H1 (cell line): ENCODE data around the gene DYNLL2. TPM values are rescaled to one million over a fixed set of nuclear protein-coding genes. Genes with fewer than 3 reads are reported as not detected.

ENCODE experiments used
- CTCF ChIA-PET: fragments of 300-600 bp; sonication (Branson Sonifier 250); formaldehyde crosslinking; loops from one replicate; lab custom pipeline; 2021; ENCODE audit not compliant: partially characterized antibody; lab: Charles Lee
- POLR2A ChIA-PET: fragments of 300-600 bp; sonication (Branson Sonifier 250); formaldehyde crosslinking; loops from one replicate; lab custom pipeline; 2021; ENCODE audit warnings: inconsistent platforms; ENCODE audit not compliant: partially characterized antibody; lab: Charles Lee
- DNase-seq, 2 experiments: peaks; one replicate each; pipeline versions ENCODE4 v3.0.0 to v3.0.0-alpha.2; 2010 to 2022; ENCODE audit warnings: low spot score in 2 of 2, low read depth in 1 of 2, mixed read lengths in 1 of 2
- FAIRE-seq: peaks from 2 replicates; lab custom pipeline; 2011; peaks lifted over from hg19 to GRCh38; lab: Jason Lieb, UNC
- H2AFZ ChIP-seq: 2 replicates; pipeline ENCODE4 v1.8.1; 2012; ENCODE audit warnings: low read length, inconsistent platforms
- H2AK5ac ChIP-seq: 2 replicates; pipeline ENCODE4 v1.6.1; 2013; ENCODE audit warnings: low read depth, low read length
- H2BK120ac ChIP-seq: replicated peaks from 2 replicates; pipeline ENCODE3; 2013; ENCODE audit warnings: low read depth, low read length, inconsistent platforms
- H2BK12ac ChIP-seq: 2 replicates; pipeline ENCODE4 v1.6.1; 2013; ENCODE audit warnings: low read depth, low read length
- H2BK15ac ChIP-seq: 2 replicates; pipeline ENCODE4 v1.6.1; 2013; ENCODE audit warnings: low read length
- H2BK20ac ChIP-seq: 2 replicates; pipeline ENCODE4 v1.6.1; 2013; ENCODE audit warnings: low read length
- H2BK5ac ChIP-seq: 2 replicates; pipeline ENCODE4 v1.6.1; 2013; ENCODE audit warnings: low read depth, low read length
- H3K14ac ChIP-seq: 2 replicates; pipeline ENCODE4 v1.6.1; 2013; ENCODE audit warnings: inconsistent platforms; ENCODE audit not compliant: insufficient read length
- H3K18ac ChIP-seq: 2 replicates; pipeline ENCODE4 v1.6.1; 2013; ENCODE audit warnings: low read length; ENCODE audit errors: extremely low read depth
- H3K23ac ChIP-seq: 2 replicates; pipeline ENCODE4 v1.6.1; 2013; ENCODE audit warnings: inconsistent platforms; ENCODE audit not compliant: insufficient read length
- H3K23me2 ChIP-seq: 2 replicates; pipeline ENCODE4 v1.6.1; 2013; ENCODE audit warnings: low read depth, low read length
- H3K27ac ChIP-seq: 2 replicates; pipeline ENCODE4 v1.6.1; 2011; ENCODE audit warnings: low read depth, low read length, inconsistent platforms
- H3K27me3 ChIP-seq, 4 experiments: replicated peaks in 1 of 4; 1 replicate in 1 of 4; 2 replicates in 3 of 4; pipeline versions ENCODE4 v1.6.1 to v1.8.1; 2011 to 2013; ENCODE audit warnings: low read length in 3 of 4, mild to moderate bottlenecking in 3 of 4, inconsistent platforms in 2 of 4, mixed read lengths in 2 of 4, moderate library complexity in 1 of 4; ENCODE audit not compliant: control insufficient read depth in 3 of 4, insufficient read depth in 3 of 4; ENCODE audit errors: extremely low read depth in 1 of 4
- H3K36me3 ChIP-seq, 4 experiments: 2 replicates each; pipeline versions ENCODE4 v1.6.1 to v1.8.1; 2011 to 2013; ENCODE audit warnings: mild to moderate bottlenecking in 4 of 4, low read length in 3 of 4, moderate library complexity in 2 of 4, control low read depth in 1 of 4, inconsistent platforms in 1 of 4; ENCODE audit not compliant: insufficient read depth in 4 of 4, control insufficient read depth in 2 of 4
- H3K4ac ChIP-seq: replicated peaks from 2 replicates; pipeline ENCODE3; 2013; ENCODE audit warnings: low read length, low read depth, mixed read lengths, inconsistent platforms; ENCODE audit not compliant: insufficient read length
- H3K4me1 ChIP-seq, 4 experiments: replicated peaks in 1 of 4; 1 replicate in 1 of 4; 2 replicates in 3 of 4; pipeline versions ENCODE4 v1.6.1 to v1.8.1; 2011 to 2013; ENCODE audit warnings: low read length in 3 of 4, inconsistent platforms in 2 of 4, mixed read lengths in 1 of 4; ENCODE audit not compliant: insufficient read depth in 4 of 4, control insufficient read depth in 3 of 4
- H3K4me2 ChIP-seq, 2 experiments: 2 replicates each; pipeline versions ENCODE4 v1.6.1 to v1.8.1; 2011 to 2013; ENCODE audit warnings: low read depth in 2 of 2, low read length in 2 of 2, control low read depth in 1 of 2, inconsistent platforms in 1 of 2, mild to moderate bottlenecking in 1 of 2; ENCODE audit not compliant: insufficient read depth in 1 of 2
- H3K4me3 ChIP-seq, 4 experiments: fragments of 200-600, 300-600 bp in 1 of 4; sonication (generic), shearing (Covaris generic), sonication (Bioruptor Twin) in 1 of 4; 2 replicates each; pipeline versions ENCODE4 v1.5.1 to v1.8.1; 2011 to 2016; ENCODE audit warnings: low read length in 4 of 4, low read depth in 3 of 4, control low read depth in 2 of 4, inconsistent platforms in 2 of 4, mild to moderate bottlenecking in 2 of 4, mixed read lengths in 1 of 4, moderate library complexity in 1 of 4; ENCODE audit not compliant: insufficient read depth in 2 of 4; ENCODE audit errors: extremely low read depth in 1 of 4
- H3K56ac ChIP-seq: replicated peaks from 2 replicates; pipeline ENCODE3; 2013; ENCODE audit warnings: low read depth, mild to moderate bottlenecking, mixed read lengths, low read length, inconsistent platforms; ENCODE audit not compliant: insufficient read length
- H3K79me1 ChIP-seq: 2 replicates; pipeline ENCODE4 v1.6.1; 2013; ENCODE audit warnings: low read depth, low read length, control low read depth
- H3K79me2 ChIP-seq, 2 experiments: 2 replicates each; pipeline versions ENCODE4 v1.6.1 to v1.8.1; 2012 to 2013; ENCODE audit warnings: low read length in 2 of 2, mild to moderate bottlenecking in 2 of 2, inconsistent platforms in 1 of 2; ENCODE audit not compliant: insufficient read depth in 2 of 2, control insufficient read depth in 1 of 2
- H3K9ac ChIP-seq, 4 experiments: replicated peaks in 1 of 4; 1 replicate in 1 of 4; 2 replicates in 3 of 4; pipeline versions ENCODE4 v1.6.1 to v1.8.1; 2011 to 2013; ENCODE audit warnings: low read depth in 3 of 4, low read length in 3 of 4, control low read depth in 2 of 4, mild to moderate bottlenecking in 2 of 4, moderate library complexity in 2 of 4, inconsistent platforms in 1 of 4; ENCODE audit errors: extremely low read depth in 1 of 4
- H3K9me3 ChIP-seq, 2 experiments: 2 replicates each; pipeline versions ENCODE4 v1.6.1 to v1.8.1; 2012 to 2013; ENCODE audit warnings: mild to moderate bottlenecking in 2 of 2, moderate library complexity in 2 of 2, control low read depth in 1 of 2, inconsistent platforms in 1 of 2, low read depth in 1 of 2, low read length in 1 of 2, mixed read lengths in 1 of 2; ENCODE audit not compliant: insufficient read depth in 2 of 2
- H4K20me1 ChIP-seq, 2 experiments: replicated peaks in 1 of 2; 2 replicates each; pipeline versions ENCODE3 to v1.8.1; 2011 to 2013; ENCODE audit warnings: inconsistent platforms in 2 of 2, low read length in 2 of 2, mild to moderate bottlenecking in 1 of 2; ENCODE audit not compliant: insufficient read depth in 2 of 2, control insufficient read depth in 1 of 2
- H4K5ac ChIP-seq: 2 replicates; pipeline ENCODE4 v1.6.1; 2013; ENCODE audit warnings: low read length, low read depth, mixed read lengths, inconsistent platforms; ENCODE audit not compliant: insufficient read length
- H4K8ac ChIP-seq: 2 replicates; pipeline ENCODE4 v1.8.0; 2013; ENCODE audit warnings: mild to moderate bottlenecking, moderate library complexity, low read length, inconsistent platforms; ENCODE audit not compliant: insufficient read depth; ENCODE audit errors: extremely low read depth
- H4K91ac ChIP-seq: replicated peaks from 2 replicates; pipeline ENCODE3; 2013; ENCODE audit warnings: low read length, mixed read lengths, inconsistent platforms; ENCODE audit not compliant: insufficient read length
- ASH2L ChIP-seq: fragments of 200-600, 300-600 bp; sonication (generic); IDR thresholded peaks from one replicate; pipeline ENCODE4 v1.7.1; 2017; ENCODE audit warnings: low read length
- BACH1 ChIP-seq: IDR thresholded peaks from 2 replicates; pipeline ENCODE4 v1.6.1; 2012; ENCODE audit warnings: low read length, improper control_type of control experiment
- CBX8 ChIP-seq: fragments of 300-800, 300-1000 bp; sonication (generic); IDR thresholded peaks from 2 replicates; pipeline ENCODE4 v1.7.1; 2016; ENCODE audit warnings: low read depth, low read length, borderline replicate concordance
- CHD1 ChIP-seq: IDR thresholded peaks from 2 replicates; pipeline ENCODE4 v1.6.1; 2012; ENCODE audit warnings: low read depth, low read length, improper control_type of control experiment
- CHD2 ChIP-seq: IDR thresholded peaks from 2 replicates; pipeline ENCODE4 v1.6.1; 2012; ENCODE audit warnings: low read length, improper control_type of control experiment
- EZH2 ChIP-seq: fragments of 200-600 bp; sonication (generic); IDR thresholded peaks from 2 replicates; pipeline ENCODE4 v1.7.1; 2012; ENCODE audit warnings: low read depth, mild to moderate bottlenecking, moderate library complexity, low read length, inconsistent platforms; ENCODE audit not compliant: severe bottlenecking
- KDM1A ChIP-seq: fragments of 200-600, 300-600 bp; sonication (generic); IDR thresholded peaks from 2 replicates; pipeline ENCODE4 v1.7.1; 2016; ENCODE audit warnings: mild to moderate bottlenecking, low read length, borderline replicate concordance
- KDM4A ChIP-seq: IDR thresholded peaks from one replicate; pipeline ENCODE4 v1.7.1; 2012; ENCODE audit warnings: low read depth, mild to moderate bottlenecking, moderate library complexity, low read length, inconsistent platforms; ENCODE audit not compliant: severe bottlenecking
- RBBP5 ChIP-seq: IDR thresholded peaks from 2 replicates; pipeline ENCODE4 v1.7.1; 2012; ENCODE audit warnings: low read depth, mild to moderate bottlenecking, inconsistent platforms, low read length, moderate library complexity, borderline replicate concordance
- SIN3A ChIP-seq, 2 experiments: IDR thresholded peaks in 1 of 2; conservative IDR thresholded peaks in 1 of 2; 2 replicates each; pipeline ENCODE4 v1.6.1; 2011 to 2012; ENCODE audit warnings: low read length in 2 of 2, improper control_type of control experiment in 1 of 2, low read depth in 1 of 2, mild to moderate bottlenecking in 1 of 2
- SIX5 ChIP-seq: IDR thresholded peaks from 2 replicates; pipeline ENCODE4 v1.6.1; 2011; ENCODE audit warnings: mild to moderate bottlenecking, low read depth, low read length
- SRF ChIP-seq: IDR thresholded peaks from 2 replicates; pipeline ENCODE4 v1.6.1; 2011; ENCODE audit warnings: mild to moderate bottlenecking, low read depth, low read length, moderate library complexity
- SUZ12 ChIP-seq: fragments of 200-600 bp; sonication (generic); IDR thresholded peaks from 2 replicates; pipeline ENCODE4 v1.6.1; 2012; ENCODE audit warnings: mild to moderate bottlenecking, inconsistent platforms, low read length, moderate library complexity, mixed read lengths
- TEAD4 ChIP-seq: IDR thresholded peaks from 2 replicates; pipeline ENCODE4 v1.6.1; 2012; ENCODE audit warnings: low read depth, low read length, inconsistent platforms, mixed read lengths
- WGBS, 2 experiments: shearing (Covaris generic) in 1 of 2; methylation state at CpG; one replicate each; pipeline versions ENCODE4 v1.1.6 to v1.1.7; 2013 to 2015; ENCODE audit warnings: low lambda C conversion rate in 2 of 2, mixed read lengths in 2 of 2, inconsistent platforms in 1 of 2, low coverage in 1 of 2, missing lambda C conversion rate in 1 of 2; ENCODE audit not compliant: insufficient replicate concordance in 2 of 2, insufficient coverage in 1 of 2, insufficient read length in 1 of 2; ENCODE audit errors: extremely low coverage in 1 of 2, missing lambda C conversion rate in 1 of 2; 5-methylcytosine and 5-hydroxymethylcytosine counted together
- polyA plus RNA-seq, 7 experiments: library from polyadenylated mRNA; depleted of rRNA in 3 of 7; stranded (reverse) in 5 of 7; unstranded in 2 of 7; fragments of >200 nt in 5 of 7; fragments of 200-250 nt in 2 of 7; gene quantifications; 1 replicate in 5 of 7; 2 replicates in 1 of 7; 4 replicates in 1 of 7; pipeline versions ENCODE4 v1.2.1 to v1.2.3, GENCODE V29; 2011 to 2013; ENCODE audit warnings: missing spikeins in 2 of 7, mixed read lengths in 2 of 7
- total RNA-seq: library from RNA; stranded (reverse); fragmentation: NEBNext Ultra II Directional; extraction: Animal tissue kit (Norgen Biotek cat#: 25700); gene quantifications from 2 replicates; pipeline ENCODE4 v1.2.1, GENCODE V29; 2021

The DYNLL2 gene
- total and polyA plus RNA-seq, 2 of the 8 experiments (the other 6 are each of a cell fraction or from before 2014, with no cell fraction given) = 19.8 to 52.7 TPM

DNA sequence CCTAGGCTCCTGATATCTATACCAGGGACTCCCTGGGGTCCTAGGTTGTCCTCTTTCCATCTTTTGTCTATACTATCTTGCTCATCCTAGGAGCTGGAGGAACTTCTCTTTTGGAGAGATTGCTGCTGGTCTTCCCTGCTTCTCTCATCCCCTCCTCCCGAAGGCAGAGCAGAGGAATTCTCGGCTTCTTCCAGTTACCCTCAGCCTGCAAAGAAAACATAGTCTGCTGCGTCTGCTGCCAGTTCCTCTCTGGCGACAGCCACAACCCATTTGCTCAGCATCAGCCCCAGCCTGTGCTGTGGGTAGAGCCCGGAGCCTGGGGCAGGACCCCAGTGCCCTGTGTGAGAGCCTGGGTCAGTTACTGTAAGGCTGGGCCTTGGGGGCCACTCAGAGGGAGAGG is 21.5 kb upstream of the DYNLL2 start:
- POLR2A ChIA-PET = interaction anchor here (0.9 to 3.4 kb wide), 4 partner anchors 9 to 54 kb away, joined by 4 to 12 read pairs (median 4); partner anchors contain the start of gene SRSF1
- CTCF ChIA-PET = interaction anchor here (1.1 to 1.9 kb wide), 5 partner anchors 9 to 67 kb away, joined by 3 to 6 read pairs (median 4); no protein-coding TSS in a partner anchor
- H2AFZ ChIP-seq = no peak overlapping the region
- TF ChIP-seq EZH2 = no peak
- no peak for TF ChIP-seq SUZ12
- no peak for TF ChIP-seq BACH1
- TF ChIP-seq KDM4A = no peak
- no peak for TF ChIP-seq CBX8
- no peak for TF ChIP-seq CHD1
- no peak for TF ChIP-seq CHD2
- no peak for TF ChIP-seq SIX5
- TF ChIP-seq KDM1A = no peak
- TF ChIP-seq TEAD4 = no peak
- TF ChIP-seq SIN3A (conservative IDR thresholded peaks at IDR 0.05 in 1 of 2, IDR thresholded peaks at IDR 0.05 in 1 of 2; ENCODE audit: low read depth in 1 of 2, low read length in 2 of 2) = no peak
- TF ChIP-seq SRF = no peak
- no peak for TF ChIP-seq RBBP5
- no peak for TF ChIP-seq ASH2L

More for the DNA sequence above, 21.5 kb upstream of the DYNLL2 start:
- WGBS, 2 experiments = 76% methylated on average over 5 of the region's 5 CpGs; no CpG with 5 or more reads in 1 of the 2 experiments
- FAIRE-seq = no peak
- H3K18ac ChIP-seq = no peak overlapping the region
- no peak overlapping the region for H3K23ac ChIP-seq
- no peak overlapping the region for H3K4me2 ChIP-seq
- no peak for DNase-seq
- no peak overlapping the region for H3K27ac ChIP-seq
- H3K23me2 ChIP-seq = no peaks in the 10 kb centered on the region
- H3K36me3 ChIP-seq = no peaks in the 10 kb centered on the region
- no peak overlapping the region for H2BK120ac ChIP-seq
- H3K9me3 ChIP-seq = no peaks in the 10 kb centered on the region
- no peak overlapping the region for H3K4ac ChIP-seq
- no peak overlapping the region for H3K9ac ChIP-seq
- H4K20me1 ChIP-seq = no peaks in the 10 kb centered on the region
- no peak overlapping the region for H3K4me3 ChIP-seq
- no peak overlapping the region for H2AK5ac ChIP-seq
- no peak overlapping the region for H2BK15ac ChIP-seq
- no peak overlapping the region for H2BK20ac ChIP-seq
- no peak overlapping the region for H4K91ac ChIP-seq
- no peak overlapping the region for H2BK5ac ChIP-seq
- H3K14ac ChIP-seq = no peak overlapping the region
- peaks cover 0 to 2% (median 0%) of the 10 kb centered on the region in 4 experiments; a peak in 1 of 7 replicates for H3K4me1 ChIP-seq
- no peaks in the 10 kb centered on the region for H3K79me2 ChIP-seq
- no peak overlapping the region for H4K8ac ChIP-seq
- no peak overlapping the region for H2BK12ac ChIP-seq
- no peaks in the 10 kb centered on the region for H3K79me1 ChIP-seq
- no peak overlapping the region for H3K56ac ChIP-seq
- no peaks in the 10 kb centered on the region for H3K27me3 ChIP-seq
- H4K5ac ChIP-seq = no peak overlapping the region
